HepG2 (cell line): Measurements from ENCODE around the gene CAPN10. TPM values are rescaled to one million over a fixed set of nuclear protein-coding genes. Genes with fewer than 3 reads are reported as not detected.

ENCODE experiments used
- CEBPZ ChIP-seq: IDR thresholded peaks from 2 replicates; pipeline ENCODE4 v1.6.1; 2012; ENCODE audit warnings: low read length, improper control_type of control experiment
- CREB3 ChIP-seq: sonication (generic); formaldehyde crosslinking; IDR thresholded peaks from 2 replicates; pipeline ENCODE4 v1.5.0; 2020; ENCODE audit warnings: missing genetic modification reagents
- KDM1A ChIP-seq: IDR thresholded peaks from 2 replicates; pipeline ENCODE4 v1.6.1; 2016; ENCODE audit warnings: missing compliant biosample characterization
- MAX ChIP-seq: IDR thresholded peaks from 2 replicates; pipeline ENCODE4 v1.6.1; 2012; ENCODE audit warnings: inconsistent platforms
- PHF20 ChIP-seq: sonication (generic); formaldehyde crosslinking; IDR thresholded peaks from 2 replicates; pipeline ENCODE4 v1.5.0; 2020; ENCODE audit warnings: mild to moderate bottlenecking, missing genetic modification reagents
- RAD51 ChIP-seq: fragments of 450-650 bp; IDR thresholded peaks from 2 replicates; pipeline ENCODE4 v1.6.1; 2016; ENCODE audit warnings: borderline replicate concordance
- RBM39 ChIP-seq: fragments of 200-400 bp; formaldehyde crosslinking; IDR thresholded peaks from one replicate; pipeline ENCODE4 v1.6.1; 2018; ENCODE audit warnings: antibody characterized with exemption, mild to moderate bottlenecking, low read depth, low read length; ENCODE audit not compliant: poor library complexity, severe bottlenecking
- SMAD3 ChIP-seq: sonication (generic); formaldehyde crosslinking; IDR thresholded peaks from 2 replicates; pipeline ENCODE4 v1.4.0; 2020; ENCODE audit warnings: missing genetic modification reagents
- SOX5 ChIP-seq: IDR thresholded peaks from 2 replicates; pipeline ENCODE4 v1.6.1; 2016; ENCODE audit warnings: borderline replicate concordance
- SRSF1 ChIP-seq: fragments of 200-400 bp; formaldehyde crosslinking; optimal IDR thresholded peaks from 2 replicates; pipeline ENCODE3; 2017; ENCODE audit warnings: mild to moderate bottlenecking, low read depth, low read length, moderate library complexity
- ZNF468 ChIP-seq: sonication (generic); formaldehyde crosslinking; IDR thresholded peaks from 2 replicates; pipeline ENCODE4 v1.8.0; 2022; ENCODE audit warnings: mild to moderate bottlenecking, moderate library complexity, missing genetic modification reagents
- ZSCAN22 ChIP-seq: sonication (generic); formaldehyde crosslinking; IDR thresholded peaks from 2 replicates; pipeline ENCODE4 v1.4.0; 2020; ENCODE audit warnings: mild to moderate bottlenecking, missing genetic modification reagents
- polyA plus RNA-seq, 8 experiments: library from polyadenylated mRNA; depleted of rRNA in 3 of 8; stranded (reverse) in 7 of 8; unstranded in 1 of 8; fragments of >200 nt; fragmentation: Illumina TruSeq in 4 of 8; extraction: Trizol in 4 of 8; gene quantifications; 2 replicates each; pipeline versions ENCODE4 v1.2.1 to v1.2.3, GENCODE V29; 2011 to 2016; ENCODE audit warnings: low read depth in 4 of 8, missing spikeins in 1 of 8, mixed read lengths in 1 of 8; ENCODE audit not compliant: insufficient read depth in 1 of 8
- total RNA-seq, 5 experiments: library from RNA; depleted of rRNA; stranded (reverse); fragments of >200 nt; fragmentation: Illumina TruSeq; extraction: Trizol; gene quantifications; 2 replicates each; pipeline ENCODE4 v1.2.3, GENCODE V29; 2016; ENCODE audit warnings: low read depth in 1 of 5
- TF ChIP-seq, protein P1 (sequence below): sonication (generic); formaldehyde crosslinking; IDR thresholded peaks from 2 replicates; pipeline ENCODE4 v1.5.1; 2020; ENCODE audit warnings: missing genetic modification reagents, mild to moderate bottlenecking, borderline replicate concordance
- TF ChIP-seq, protein P2 (sequence below): sonication (generic); formaldehyde crosslinking; IDR thresholded peaks from 2 replicates; pipeline ENCODE4 v1.9.0; 2021; ENCODE audit warnings: mild to moderate bottlenecking, missing genetic modification reagents

Gene CAPN10
- total and polyA plus RNA-seq, 2 of the 13 experiments (the other 11 are each of a cell fraction or from before 2014, with no cell fraction given): 27.6 to 32.4 TPM

- TF ChIP-seq CREB3 (CRISPR knock-in tag) (no peak), MAX (peak; percentile 29; the same call in 1 of the 2 replicates), SMAD3 (CRISPR knock-in tag) (no peak), SOX5 (CRISPR knock-in tag) (peak; percentile 50; the same call in 1 of the 2 replicates), KDM1A (CRISPR knock-in tag) (no peak), ZNF468 (CRISPR knock-in tag) (no peak), RBM39 (peak; percentile 71), SRSF1 (no peak), ZSCAN22 (CRISPR knock-in tag) (peak; percentile 8; the same call in 1 of the 2 replicates), PHF20 (peak; percentile 61; the same call in 1 of the 2 replicates), CEBPZ (no peak), RAD51 (no peak)
- TF ChIP-seq, protein P1, sequence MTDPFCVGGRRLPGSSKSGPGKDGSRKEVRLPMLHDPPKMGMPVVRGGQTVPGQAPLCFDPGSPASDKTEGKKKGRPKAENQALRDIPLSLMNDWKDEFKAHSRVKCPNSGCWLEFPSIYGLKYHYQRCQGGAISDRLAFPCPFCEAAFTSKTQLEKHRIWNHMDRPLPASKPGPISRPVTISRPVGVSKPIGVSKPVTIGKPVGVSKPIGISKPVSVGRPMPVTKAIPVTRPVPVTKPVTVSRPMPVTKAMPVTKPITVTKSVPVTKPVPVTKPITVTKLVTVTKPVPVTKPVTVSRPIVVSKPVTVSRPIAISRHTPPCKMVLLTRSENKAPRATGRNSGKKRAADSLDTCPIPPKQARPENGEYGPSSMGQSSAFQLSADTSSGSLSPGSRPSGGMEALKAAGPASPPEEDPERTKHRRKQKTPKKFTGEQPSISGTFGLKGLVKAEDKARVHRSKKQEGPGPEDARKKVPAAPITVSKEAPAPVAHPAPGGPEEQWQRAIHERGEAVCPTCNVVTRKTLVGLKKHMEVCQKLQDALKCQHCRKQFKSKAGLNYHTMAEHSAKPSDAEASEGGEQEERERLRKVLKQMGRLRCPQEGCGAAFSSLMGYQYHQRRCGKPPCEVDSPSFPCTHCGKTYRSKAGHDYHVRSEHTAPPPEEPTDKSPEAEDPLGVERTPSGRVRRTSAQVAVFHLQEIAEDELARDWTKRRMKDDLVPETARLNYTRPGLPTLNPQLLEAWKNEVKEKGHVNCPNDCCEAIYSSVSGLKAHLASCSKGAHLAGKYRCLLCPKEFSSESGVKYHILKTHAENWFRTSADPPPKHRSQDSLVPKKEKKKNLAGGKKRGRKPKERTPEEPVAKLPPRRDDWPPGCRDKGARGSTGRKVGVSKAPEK (CRISPR knock-in tag): no peak
- TF ChIP-seq, protein P2, sequence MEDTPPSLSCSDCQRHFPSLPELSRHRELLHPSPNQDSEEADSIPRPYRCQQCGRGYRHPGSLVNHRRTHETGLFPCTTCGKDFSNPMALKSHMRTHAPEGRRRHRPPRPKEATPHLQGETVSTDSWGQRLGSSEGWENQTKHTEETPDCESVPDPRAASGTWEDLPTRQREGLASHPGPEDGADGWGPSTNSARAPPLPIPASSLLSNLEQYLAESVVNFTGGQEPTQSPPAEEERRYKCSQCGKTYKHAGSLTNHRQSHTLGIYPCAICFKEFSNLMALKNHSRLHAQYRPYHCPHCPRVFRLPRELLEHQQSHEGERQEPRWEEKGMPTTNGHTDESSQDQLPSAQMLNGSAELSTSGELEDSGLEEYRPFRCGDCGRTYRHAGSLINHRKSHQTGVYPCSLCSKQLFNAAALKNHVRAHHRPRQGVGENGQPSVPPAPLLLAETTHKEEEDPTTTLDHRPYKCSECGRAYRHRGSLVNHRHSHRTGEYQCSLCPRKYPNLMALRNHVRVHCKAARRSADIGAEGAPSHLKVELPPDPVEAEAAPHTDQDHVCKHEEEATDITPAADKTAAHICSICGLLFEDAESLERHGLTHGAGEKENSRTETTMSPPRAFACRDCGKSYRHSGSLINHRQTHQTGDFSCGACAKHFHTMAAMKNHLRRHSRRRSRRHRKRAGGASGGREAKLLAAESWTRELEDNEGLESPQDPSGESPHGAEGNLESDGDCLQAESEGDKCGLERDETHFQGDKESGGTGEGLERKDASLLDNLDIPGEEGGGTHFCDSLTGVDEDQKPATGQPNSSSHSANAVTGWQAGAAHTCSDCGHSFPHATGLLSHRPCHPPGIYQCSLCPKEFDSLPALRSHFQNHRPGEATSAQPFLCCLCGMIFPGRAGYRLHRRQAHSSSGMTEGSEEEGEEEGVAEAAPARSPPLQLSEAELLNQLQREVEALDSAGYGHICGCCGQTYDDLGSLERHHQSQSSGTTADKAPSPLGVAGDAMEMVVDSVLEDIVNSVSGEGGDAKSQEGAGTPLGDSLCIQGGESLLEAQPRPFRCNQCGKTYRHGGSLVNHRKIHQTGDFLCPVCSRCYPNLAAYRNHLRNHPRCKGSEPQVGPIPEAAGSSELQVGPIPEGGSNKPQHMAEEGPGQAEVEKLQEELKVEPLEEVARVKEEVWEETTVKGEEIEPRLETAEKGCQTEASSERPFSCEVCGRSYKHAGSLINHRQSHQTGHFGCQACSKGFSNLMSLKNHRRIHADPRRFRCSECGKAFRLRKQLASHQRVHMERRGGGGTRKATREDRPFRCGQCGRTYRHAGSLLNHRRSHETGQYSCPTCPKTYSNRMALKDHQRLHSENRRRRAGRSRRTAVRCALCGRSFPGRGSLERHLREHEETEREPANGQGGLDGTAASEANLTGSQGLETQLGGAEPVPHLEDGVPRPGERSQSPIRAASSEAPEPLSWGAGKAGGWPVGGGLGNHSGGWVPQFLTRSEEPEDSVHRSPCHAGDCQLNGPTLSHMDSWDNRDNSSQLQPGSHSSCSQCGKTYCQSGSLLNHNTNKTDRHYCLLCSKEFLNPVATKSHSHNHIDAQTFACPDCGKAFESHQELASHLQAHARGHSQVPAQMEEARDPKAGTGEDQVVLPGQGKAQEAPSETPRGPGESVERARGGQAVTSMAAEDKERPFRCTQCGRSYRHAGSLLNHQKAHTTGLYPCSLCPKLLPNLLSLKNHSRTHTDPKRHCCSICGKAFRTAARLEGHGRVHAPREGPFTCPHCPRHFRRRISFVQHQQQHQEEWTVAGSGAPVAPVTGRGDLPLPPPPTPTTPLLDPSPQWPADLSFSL (CRISPR knock-in tag): no peak
These were observed 21.0 kb upstream of the CAPN10 start (continued) for GRCh38 chr2:240565333-240566202.
